Fibroblast of the aortic adventitia (primary cell): Measurements from ENCODE around the gene VPS39. TPM values are rescaled to one million over a fixed set of nuclear protein-coding genes. Genes with fewer than 3 reads are reported as not detected.

Experiments
- DNase-seq: peaks from one replicate; pipeline ENCODE4 v3.0.0-alpha.2; 2010; ENCODE audit warnings: low read depth
- H3K4me3 ChIP-seq: 2 replicates; pipeline ENCODE4 v1.5.1; 2011; ENCODE audit warnings: low read depth, mild to moderate bottlenecking, control low read depth, low read length, moderate library complexity
- total RNA-seq: library from RNA; depleted of rRNA; stranded (reverse); fragments of >200 nt; gene quantifications from 2 replicates; pipeline ENCODE4 v1.2.3, GENCODE V29; 2012; ENCODE audit warnings: low replicate concordance
- TF ChIP-seq, protein P1 (sequence below): IDR thresholded peaks from 2 replicates; pipeline ENCODE4 v1.5.1; 2011; ENCODE audit warnings: mild to moderate bottlenecking, low read length, control low read depth, inconsistent platforms; ENCODE audit not compliant: insufficient read depth

The VPS39 gene
- total RNA-seq, 1 donor = 61.8 TPM

DNA sequence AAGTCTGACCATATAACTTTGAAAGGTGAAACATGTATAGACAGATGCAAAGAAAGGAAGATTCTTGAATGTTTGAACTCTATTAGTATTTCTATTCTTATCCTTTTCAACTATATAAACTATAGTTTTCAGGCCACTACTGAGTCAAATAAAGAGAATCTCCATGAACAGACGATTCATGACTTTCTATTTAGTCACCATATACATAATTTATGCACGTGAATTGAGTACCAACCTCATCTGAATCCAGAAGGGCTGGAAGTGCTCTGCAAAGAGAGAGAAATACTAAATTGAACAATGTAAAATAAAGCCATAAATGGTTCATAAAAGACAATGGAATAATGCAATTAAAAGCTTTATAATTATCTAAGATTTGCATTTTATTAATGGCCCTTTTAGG lies 9.5 kb upstream of the VPS39 start:
- TF ChIP-seq, protein P1, sequence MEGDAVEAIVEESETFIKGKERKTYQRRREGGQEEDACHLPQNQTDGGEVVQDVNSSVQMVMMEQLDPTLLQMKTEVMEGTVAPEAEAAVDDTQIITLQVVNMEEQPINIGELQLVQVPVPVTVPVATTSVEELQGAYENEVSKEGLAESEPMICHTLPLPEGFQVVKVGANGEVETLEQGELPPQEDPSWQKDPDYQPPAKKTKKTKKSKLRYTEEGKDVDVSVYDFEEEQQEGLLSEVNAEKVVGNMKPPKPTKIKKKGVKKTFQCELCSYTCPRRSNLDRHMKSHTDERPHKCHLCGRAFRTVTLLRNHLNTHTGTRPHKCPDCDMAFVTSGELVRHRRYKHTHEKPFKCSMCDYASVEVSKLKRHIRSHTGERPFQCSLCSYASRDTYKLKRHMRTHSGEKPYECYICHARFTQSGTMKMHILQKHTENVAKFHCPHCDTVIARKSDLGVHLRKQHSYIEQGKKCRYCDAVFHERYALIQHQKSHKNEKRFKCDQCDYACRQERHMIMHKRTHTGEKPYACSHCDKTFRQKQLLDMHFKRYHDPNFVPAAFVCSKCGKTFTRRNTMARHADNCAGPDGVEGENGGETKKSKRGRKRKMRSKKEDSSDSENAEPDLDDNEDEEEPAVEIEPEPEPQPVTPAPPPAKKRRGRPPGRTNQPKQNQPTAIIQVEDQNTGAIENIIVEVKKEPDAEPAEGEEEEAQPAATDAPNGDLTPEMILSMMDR = no peak
- H3K4me3 ChIP-seq = no peak overlapping the region
- DNase-seq = no peak

DNA sequence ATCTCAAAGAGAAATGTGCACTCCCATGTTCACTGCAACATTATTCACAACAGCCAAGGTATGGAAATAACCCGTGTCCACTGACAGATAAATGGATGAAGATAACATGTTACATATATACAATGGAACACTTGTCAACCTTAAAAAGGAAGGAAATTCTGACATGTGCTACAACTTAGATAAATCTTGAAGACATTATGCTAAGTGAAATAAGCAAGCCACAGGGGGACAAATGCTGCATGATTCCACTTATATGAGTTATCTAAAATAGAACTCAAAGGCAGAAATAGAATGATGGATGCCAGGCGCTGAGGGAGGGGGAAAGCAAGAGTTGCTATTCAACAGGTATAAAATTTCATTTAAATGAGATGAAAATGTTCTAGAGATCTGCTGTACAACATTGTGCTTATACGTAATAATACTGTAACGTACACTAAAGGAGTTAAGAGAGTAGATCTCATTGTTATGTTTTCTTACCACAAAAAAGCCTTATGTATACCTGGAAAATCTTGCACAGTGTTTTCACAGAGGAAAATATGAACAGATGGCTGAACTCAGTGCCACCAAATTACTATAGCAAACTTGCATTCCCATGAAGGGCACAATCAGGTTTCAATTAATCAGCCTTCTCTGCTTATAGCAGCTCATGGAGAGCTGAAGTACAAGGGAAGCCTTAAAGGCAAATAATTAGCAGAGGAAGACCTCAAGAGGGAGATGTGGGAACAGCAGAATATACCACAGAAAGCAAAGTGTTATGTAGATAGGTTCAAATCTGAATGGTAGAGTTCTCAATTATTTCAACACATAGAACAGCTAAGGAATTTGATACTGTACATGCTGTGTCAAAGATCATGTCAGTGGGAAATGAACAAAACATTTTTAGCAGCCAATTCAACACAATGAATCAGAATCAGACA lies 8.1 kb upstream of the VPS39 start:
- TF ChIP-seq, protein P1 = no peak
- peak; percentile 3 for DNase-seq
- H3K4me3 ChIP-seq = no peak overlapping the region

DNA sequence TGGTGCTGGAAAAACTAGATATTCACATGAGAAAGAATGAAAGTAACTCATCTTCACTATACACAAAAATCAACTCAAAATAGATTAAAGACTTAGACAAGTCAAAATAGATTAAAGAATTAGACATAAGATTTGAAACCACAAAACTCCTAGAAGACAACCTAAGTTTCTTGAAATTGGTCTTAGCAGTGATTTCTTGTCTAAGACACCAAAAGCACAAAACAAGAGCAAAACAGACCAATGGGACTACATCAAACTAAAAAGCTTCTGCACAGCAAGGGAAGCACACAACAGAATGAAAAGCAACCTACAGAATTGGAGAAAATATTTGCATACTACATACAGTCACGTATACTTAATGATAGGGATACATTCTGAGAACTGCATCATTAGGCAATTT lies 6.5 kb upstream of the VPS39 start:
- no peak overlapping the region for H3K4me3 ChIP-seq
- no peak for DNase-seq
- TF ChIP-seq, protein P1 = no peak

DNA sequence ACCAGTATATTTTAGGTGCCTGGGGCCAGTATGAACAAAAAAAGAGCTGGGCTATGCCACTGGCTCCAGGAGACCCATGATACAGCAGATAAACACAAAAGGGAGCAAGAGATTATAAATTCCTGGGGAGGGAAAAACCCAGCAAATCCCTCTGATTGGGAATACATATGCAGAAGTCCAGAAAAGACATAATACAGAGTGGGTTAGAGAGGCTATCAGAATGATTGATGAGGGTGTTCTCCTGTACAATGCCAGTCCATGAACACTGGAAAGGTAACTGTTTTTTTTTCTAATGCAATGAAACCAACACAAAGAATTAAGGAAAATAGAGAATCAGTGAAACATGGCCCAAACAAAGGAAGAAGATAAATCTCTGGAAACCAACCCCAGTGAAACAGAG lies 5.4 kb upstream of the VPS39 start:
- TF ChIP-seq, protein P1 = no peak
- DNase-seq = no peak
- no peak overlapping the region for H3K4me3 ChIP-seq

DNA sequence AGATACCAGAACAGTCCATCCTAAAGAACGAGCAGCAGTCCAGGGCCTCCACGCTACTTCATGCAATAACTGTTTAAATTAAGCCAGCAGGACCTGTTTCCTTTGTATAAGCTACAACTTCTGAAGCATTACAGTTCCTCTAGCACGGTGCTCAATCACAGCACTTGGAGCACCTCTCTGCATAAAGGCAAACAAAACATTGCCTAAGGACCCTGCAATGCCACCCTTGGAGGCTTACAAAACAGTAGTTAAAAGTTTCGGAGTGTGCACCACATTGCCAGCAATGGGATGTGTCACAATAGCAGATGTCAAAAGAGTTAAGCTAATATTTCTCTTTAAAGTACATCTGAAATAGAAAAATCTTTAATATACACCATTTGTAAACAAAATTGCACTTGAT lies 2.6 kb upstream of the VPS39 start:
- TF ChIP-seq, protein P1 = no peak
- DNase-seq = no peak
- H3K4me3 ChIP-seq = no peak overlapping the region

DNA sequence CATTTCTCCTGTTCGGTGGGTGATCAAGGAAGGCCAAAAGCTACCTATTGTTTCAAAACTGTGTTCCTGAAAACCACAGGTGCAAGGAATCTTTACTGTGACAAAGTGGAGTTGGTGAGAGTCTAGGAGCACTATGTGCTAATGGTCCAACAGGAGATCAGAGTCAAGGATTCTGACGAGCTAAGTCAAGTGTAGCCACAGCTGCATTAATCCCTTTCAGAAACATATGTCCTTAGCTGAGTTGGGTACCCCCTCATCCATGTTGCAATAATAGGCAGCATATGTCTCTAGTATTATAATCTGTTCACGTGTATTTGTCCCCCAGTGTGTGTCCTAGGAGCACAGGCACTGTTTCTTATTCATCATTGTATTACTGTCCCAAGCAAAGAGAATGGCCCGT lies 1.7 kb downstream of the VPS39 start:
- no peak overlapping the region for H3K4me3 ChIP-seq
- TF ChIP-seq, protein P1 = no peak
- DNase-seq = no peak
